K562 (cell line): ENCODE measurements around the gene GTF2A2. TPM values are rescaled to one million over a fixed set of nuclear protein-coding genes. Genes with fewer than 3 reads are reported as not detected.

Experiments
- ATF7 ChIP-seq: fragments of 450-650 bp; IDR thresholded peaks from 2 replicates; pipeline ENCODE4 v1.7.1; 2014; ENCODE audit warnings: mild to moderate bottlenecking, moderate library complexity
- KLF1 ChIP-seq: fragments of 450-650 bp; IDR thresholded peaks from 2 replicates; pipeline ENCODE4 v1.6.1; 2016; ENCODE audit warnings: missing genetic modification characterization, missing compliant biosample characterization
- SMAD1 ChIP-seq: fragments of 150-350 bp; IDR thresholded peaks from 2 replicates; pipeline ENCODE4 v1.6.1; 2014; ENCODE audit warnings: low read length, low read depth; ENCODE audit not compliant: partially characterized antibody
- TAF15 ChIP-seq: fragments of 200-400 bp; formaldehyde crosslinking; IDR thresholded peaks from 2 replicates; pipeline ENCODE4 v1.6.1; 2017; ENCODE audit warnings: mild to moderate bottlenecking, low read depth, low read length, moderate library complexity
- ZNF699 ChIP-seq: fragments of 250-450 bp; sonication (Bioruptor Pico); IDR thresholded peaks from 2 replicates; pipeline ENCODE4 v1.8.0; 2021; ENCODE audit warnings: mild to moderate bottlenecking, moderate library complexity; ENCODE audit not compliant: insufficient replicate concordance
- polyA plus RNA-seq, 8 experiments: library from polyadenylated mRNA; depleted of rRNA in 4 of 8; stranded (reverse) in 5 of 8; unstranded in 3 of 8; fragments of >200 nt; fragmentation: Nextera tagmentation in 2 of 8; fragmentation: Illumina TruSeq in 1 of 8; extraction: Ambion mirVana in 2 of 8; extraction: Trizol in 1 of 8; gene quantifications; 2 replicates each; pipeline versions ENCODE4 v1.2.1 to v1.2.3, GENCODE V29; 2011 to 2014; ENCODE audit warnings: inconsistent platforms in 1 of 8, missing spikeins in 1 of 8
- total RNA-seq, 7 experiments: library from RNA; depleted of rRNA in 6 of 7; stranded (reverse); fragments of >200 nt in 6 of 7; fragmentation: Illumina TruSeq in 2 of 7; extraction: Trizol in 2 of 7; gene quantifications; 2 replicates each; pipeline versions ENCODE4 v1.2.1 to v1.2.3, GENCODE V29; 2011 to 2021; ENCODE audit warnings: low replicate concordance in 1 of 7
- TF ChIP-seq, protein P1 (sequence below): fragments of 200-800 bp; sonication (Bioruptor generic); IDR thresholded peaks from 2 replicates; pipeline ENCODE4 v1.6.1; 2017; ENCODE audit warnings: missing genetic modification characterization, missing compliant biosample characterization
- TF ChIP-seq, protein P2 (sequence below), 2 experiments: fragments of 250-450 bp in 1 of 2; fragments of 450-650 bp in 1 of 2; sonication (Bioruptor Pico) in 1 of 2; IDR thresholded peaks; 2 replicates each; pipeline versions ENCODE4 v1.6.1 to v1.8.0; 2016 to 2021; ENCODE audit warnings: mild to moderate bottlenecking in 2 of 2, moderate library complexity in 2 of 2, missing compliant biosample characterization in 1 of 2, missing genetic modification characterization in 1 of 2
- TF ChIP-seq, protein P3 (sequence below): fragments of 250-450 bp; sonication (Bioruptor Pico); IDR thresholded peaks from 2 replicates; pipeline ENCODE4 v1.8.0; 2021; ENCODE audit warnings: moderate library complexity, mild to moderate bottlenecking, inconsistent platforms
- TF ChIP-seq, protein P4 (sequence below), 2 experiments: fragments of 200-800 bp in 1 of 2; sonication (Bioruptor generic) in 1 of 2; sonication (generic) in 1 of 2; formaldehyde crosslinking in 1 of 2; IDR thresholded peaks in 1 of 2; conservative IDR thresholded peaks in 1 of 2; 2 replicates each; pipeline versions ENCODE4 v1.5.0 to v1.6.1; 2016 to 2020; ENCODE audit warnings: missing compliant biosample characterization in 1 of 2, missing genetic modification characterization in 1 of 2, missing genetic modification reagents in 1 of 2

The GTF2A2 gene
- total and polyA plus RNA-seq, 9 of the 15 experiments (the other 6 are each of a cell fraction or from before 2014, with no cell fraction given): 128 to 656 (median 172) TPM

GRCh38 chr15:59656897-59657634 lies at the start of gene GTF2A2 (continued):
- TF ChIP-seq, protein P1, sequence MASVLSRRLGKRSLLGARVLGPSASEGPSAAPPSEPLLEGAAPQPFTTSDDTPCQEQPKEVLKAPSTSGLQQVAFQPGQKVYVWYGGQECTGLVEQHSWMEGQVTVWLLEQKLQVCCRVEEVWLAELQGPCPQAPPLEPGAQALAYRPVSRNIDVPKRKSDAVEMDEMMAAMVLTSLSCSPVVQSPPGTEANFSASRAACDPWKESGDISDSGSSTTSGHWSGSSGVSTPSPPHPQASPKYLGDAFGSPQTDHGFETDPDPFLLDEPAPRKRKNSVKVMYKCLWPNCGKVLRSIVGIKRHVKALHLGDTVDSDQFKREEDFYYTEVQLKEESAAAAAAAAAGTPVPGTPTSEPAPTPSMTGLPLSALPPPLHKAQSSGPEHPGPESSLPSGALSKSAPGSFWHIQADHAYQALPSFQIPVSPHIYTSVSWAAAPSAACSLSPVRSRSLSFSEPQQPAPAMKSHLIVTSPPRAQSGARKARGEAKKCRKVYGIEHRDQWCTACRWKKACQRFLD (CRISPR knock-in tag): no peak
- TF ChIP-seq, protein P2, sequence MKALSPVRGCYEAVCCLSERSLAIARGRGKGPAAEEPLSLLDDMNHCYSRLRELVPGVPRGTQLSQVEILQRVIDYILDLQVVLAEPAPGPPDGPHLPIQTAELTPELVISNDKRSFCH (CRISPR knock-in tag; IDR thresholded peaks at IDR 0.05): no peak
- TF ChIP-seq, protein P2 (tag; IDR thresholded peaks at IDR 0.05): no peak; the same call in 1 of the 2 replicates
- TF ChIP-seq TAF15: no peak
- TF ChIP-seq, protein P3, sequence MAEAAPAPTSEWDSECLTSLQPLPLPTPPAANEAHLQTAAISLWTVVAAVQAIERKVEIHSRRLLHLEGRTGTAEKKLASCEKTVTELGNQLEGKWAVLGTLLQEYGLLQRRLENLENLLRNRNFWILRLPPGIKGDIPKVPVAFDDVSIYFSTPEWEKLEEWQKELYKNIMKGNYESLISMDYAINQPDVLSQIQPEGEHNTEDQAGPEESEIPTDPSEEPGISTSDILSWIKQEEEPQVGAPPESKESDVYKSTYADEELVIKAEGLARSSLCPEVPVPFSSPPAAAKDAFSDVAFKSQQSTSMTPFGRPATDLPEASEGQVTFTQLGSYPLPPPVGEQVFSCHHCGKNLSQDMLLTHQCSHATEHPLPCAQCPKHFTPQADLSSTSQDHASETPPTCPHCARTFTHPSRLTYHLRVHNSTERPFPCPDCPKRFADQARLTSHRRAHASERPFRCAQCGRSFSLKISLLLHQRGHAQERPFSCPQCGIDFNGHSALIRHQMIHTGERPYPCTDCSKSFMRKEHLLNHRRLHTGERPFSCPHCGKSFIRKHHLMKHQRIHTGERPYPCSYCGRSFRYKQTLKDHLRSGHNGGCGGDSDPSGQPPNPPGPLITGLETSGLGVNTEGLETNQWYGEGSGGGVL (CRISPR knock-in tag): no peak
- no peak for TF ChIP-seq SMAD1
- no peak for TF ChIP-seq KLF1 (tag)
- TF ChIP-seq ATF7: peak; percentile 73; the same call in 1 of the 2 replicates
- TF ChIP-seq, protein P4, sequence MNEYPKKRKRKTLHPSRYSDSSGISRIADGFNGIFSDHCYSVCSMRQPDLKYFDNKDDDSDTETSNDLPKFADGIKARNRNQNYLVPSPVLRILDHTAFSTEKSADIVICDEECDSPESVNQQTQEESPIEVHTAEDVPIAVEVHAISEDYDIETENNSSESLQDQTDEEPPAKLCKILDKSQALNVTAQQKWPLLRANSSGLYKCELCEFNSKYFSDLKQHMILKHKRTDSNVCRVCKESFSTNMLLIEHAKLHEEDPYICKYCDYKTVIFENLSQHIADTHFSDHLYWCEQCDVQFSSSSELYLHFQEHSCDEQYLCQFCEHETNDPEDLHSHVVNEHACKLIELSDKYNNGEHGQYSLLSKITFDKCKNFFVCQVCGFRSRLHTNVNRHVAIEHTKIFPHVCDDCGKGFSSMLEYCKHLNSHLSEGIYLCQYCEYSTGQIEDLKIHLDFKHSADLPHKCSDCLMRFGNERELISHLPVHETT (CRISPR knock-in tag; conservative IDR thresholded peaks at IDR 0.05 in 1 of 2, IDR thresholded peaks at IDR 0.05 in 1 of 2): peak in 1 of 2 experiments; percentile 63; a peak in 2 of 4 replicates
- no peak for TF ChIP-seq ZNF699 (CRISPR knock-in tag)
